HG02970 (cell line): ENCODE data around the gene VIPR2.
"Not testable (repeated sequence)": the region's sequence is repeated elsewhere in the genome, so short reads cannot be mapped to it uniquely, and the experiment has no call there.

Experiments used
- ATAC-seq: cut with Tn5 transposase; IDR thresholded peaks from one replicate; pipeline ENCODE4 v1.9.1; 2021; ENCODE audit warnings: mild to moderate bottlenecking, moderate library complexity, moderate number of reproducible peaks; ENCODE audit not compliant: unreplicated experiment, low FRiP score

VIPR2 gene

GRCh38 chr7:159141167-159141566 lies 3.5 kb downstream of the VIPR2 start:
- no peak for ATAC-seq

GRCh38 chr7:159140170-159140910 lies 4.3 kb downstream of the VIPR2 start:
- no peak for ATAC-seq

GRCh38 chr7:159139639-159140038 lies 5.0 kb downstream of the VIPR2 start:
- ATAC-seq, result no peak

GRCh38 chr7:159139202-159139601 lies 5.5 kb downstream of the VIPR2 start:
- no peak for ATAC-seq

GRCh38 chr7:159138508-159138907 lies 6.2 kb downstream of the VIPR2 start:
- no peak for ATAC-seq

- ATAC-seq, result no peak
Observed at GRCh38 chr7:159137906-159138305, 6.8 kb downstream of the VIPR2 start.

- ATAC-seq, result no peak
Observed at GRCh38 chr7:159136846-159137245, 7.8 kb downstream of the VIPR2 start.

- no peak for ATAC-seq
Observed at GRCh38 chr7:159136442-159136841, 8.2 kb downstream of the VIPR2 start.

GRCh38 chr7:159136013-159136412 lies 8.7 kb downstream of the VIPR2 start:
- ATAC-seq, result no peak

- ATAC-seq, result not testable (repeated sequence)
Observed at GRCh38 chr7:159132670-159133443, 11.8 kb downstream of the VIPR2 start.

- no peak for ATAC-seq
Observed at GRCh38 chr7:159130820-159131219, 13.8 kb downstream of the VIPR2 start.

GRCh38 chr7:159130199-159130775 lies 14.4 kb downstream of the VIPR2 start:
- no peak for ATAC-seq

- ATAC-seq, result no peak
Observed at GRCh38 chr7:159128767-159129166, 15.9 kb downstream of the VIPR2 start.

- ATAC-seq, result no peak
Observed at GRCh38 chr7:159127691-159128642, 16.7 kb downstream of the VIPR2 start.

GRCh38 chr7:159126311-159127260 lies 18.1 kb downstream of the VIPR2 start:
- ATAC-seq, result no peak

GRCh38 chr7:159125955-159126270 lies 18.8 kb downstream of the VIPR2 start:
- ATAC-seq, result no peak

GRCh38 chr7:159125104-159125954 lies 19.3 kb downstream of the VIPR2 start:
- no peak for ATAC-seq

GRCh38 chr7:159123793-159124192 lies 20.9 kb downstream of the VIPR2 start:
- not testable (repeated sequence) for ATAC-seq
